GM18511 (cell line): ENCODE results near the gene FSTL4.

Experiments used
- ATAC-seq: cut with Tn5 transposase; IDR thresholded peaks from one replicate; pipeline ENCODE4 v1.9.1; 2021; ENCODE audit warnings: mild to moderate bottlenecking, moderate library complexity; ENCODE audit not compliant: unreplicated experiment

FSTL4 gene

DNA sequence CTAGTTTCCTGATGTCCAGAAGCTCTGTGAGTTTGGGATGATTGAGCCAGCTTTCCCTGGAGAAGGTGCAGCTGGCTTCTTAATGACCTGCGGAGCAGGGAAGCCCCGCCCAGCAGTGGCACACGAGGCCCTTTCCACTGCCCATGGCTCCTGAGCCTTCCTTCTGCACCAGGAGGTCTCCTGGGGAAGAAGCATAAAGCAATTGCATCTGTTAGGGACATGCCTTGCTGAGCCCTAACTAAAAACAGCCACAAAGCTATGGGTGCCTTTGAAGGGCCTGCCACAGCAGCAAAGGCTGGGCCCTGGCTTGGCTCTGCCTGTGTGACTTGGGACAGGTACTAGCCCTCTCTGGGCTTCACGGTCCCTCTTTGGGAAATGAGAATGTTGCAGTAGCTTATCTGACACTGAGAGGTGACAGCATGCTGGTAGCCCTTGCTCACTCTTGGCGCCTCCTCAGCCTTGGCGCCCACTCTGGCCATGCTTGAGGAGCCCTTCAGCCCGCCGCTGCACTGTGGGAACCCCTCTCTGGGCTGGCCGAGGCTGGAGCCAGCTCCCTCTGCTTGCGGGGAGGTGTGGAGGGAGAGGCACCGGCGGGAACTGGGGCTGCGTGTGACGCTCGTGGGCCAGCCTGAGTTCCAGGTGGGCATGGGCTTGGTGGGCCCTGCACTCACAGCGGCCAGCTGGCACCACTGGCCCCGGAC lies 218.4 kb downstream of the FSTL4 start:
- ATAC-seq: no peak

DNA sequence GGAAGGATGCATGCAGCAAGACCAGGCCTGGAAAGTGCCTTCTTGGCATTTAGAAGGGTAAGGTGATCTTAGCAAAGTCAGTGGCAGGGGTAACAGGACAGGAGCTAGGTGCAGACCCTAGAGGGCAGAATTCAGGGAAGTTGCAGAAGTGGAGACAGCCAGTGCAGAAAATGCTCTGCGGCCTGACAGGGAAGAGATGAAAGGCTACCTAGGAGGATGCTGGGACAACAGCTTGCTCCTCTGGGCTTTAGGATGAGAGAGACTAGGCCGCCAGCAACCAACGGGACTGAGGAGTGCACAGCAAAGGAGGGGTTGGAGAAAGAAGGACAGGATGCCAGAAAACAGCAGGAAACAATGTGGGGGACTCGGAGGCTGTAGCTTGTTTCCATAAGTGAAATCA lies 219.9 kb downstream of the FSTL4 start:
- ATAC-seq: no peak

DNA sequence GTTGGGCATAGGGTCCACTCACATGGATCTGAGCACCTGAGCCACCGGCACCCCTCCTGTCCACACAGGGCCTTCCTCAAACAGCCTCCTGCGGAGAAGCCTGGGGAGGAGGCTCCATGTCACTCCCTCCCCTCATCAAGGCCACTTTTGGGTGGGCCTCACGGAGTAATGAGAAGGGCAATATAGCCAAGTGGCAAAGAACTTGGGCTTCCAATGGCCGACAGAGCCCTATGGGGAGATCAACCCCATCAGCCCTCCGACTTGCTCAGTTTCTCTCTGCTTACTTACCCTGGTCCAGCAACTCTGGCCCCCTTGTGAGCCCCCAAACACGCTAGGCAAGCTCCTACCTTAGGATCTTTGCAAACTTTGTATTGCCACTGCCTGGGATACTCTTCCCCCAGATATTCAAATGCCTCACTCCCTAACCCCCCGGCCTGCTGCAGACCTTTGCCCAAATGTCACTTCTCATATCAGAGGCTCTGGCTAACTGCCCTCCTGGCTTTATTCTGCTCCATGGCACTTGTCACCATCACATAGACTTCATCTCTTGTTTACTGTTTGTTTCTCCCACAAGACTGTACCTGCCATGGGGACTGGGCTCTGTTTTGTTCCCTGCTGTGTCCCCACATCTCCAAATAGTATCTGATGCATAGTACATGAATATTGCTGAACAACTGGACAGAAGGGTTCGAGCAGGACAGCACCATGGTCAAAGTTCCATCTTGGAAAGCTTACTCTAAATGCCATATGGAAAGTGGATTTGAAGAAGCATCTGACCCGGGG lies 220.8 kb downstream of the FSTL4 start:
- ATAC-seq: no peak

- ATAC-seq: no peak
These were observed 221.7 kb downstream of the FSTL4 start for GRCh38 chr5:133390416-133391353.

DNA sequence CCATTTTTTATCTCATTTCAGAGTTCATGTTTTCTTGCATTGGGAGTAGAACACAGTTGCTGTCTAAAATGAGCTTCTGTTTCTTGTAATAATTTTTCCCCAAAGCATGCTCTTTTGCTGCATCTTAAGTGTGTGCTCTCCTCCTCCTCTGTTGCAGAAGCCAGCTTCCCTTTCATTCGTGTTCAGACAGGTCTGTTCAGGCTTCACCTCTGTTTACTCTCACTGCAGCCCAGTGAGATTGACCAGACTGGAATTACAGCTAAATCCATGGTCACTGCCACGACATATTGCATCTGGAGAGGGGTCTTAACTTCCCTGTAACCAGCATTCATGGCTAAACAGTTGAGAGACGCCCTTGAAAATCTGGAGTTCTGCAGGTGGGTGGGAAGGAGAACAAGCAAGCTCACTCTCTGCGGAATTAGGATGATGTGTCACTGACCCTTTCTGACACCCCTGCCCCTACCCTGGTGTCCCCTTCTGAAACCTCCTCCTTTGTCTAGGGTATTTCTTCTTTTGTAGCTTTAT lies 223.2 kb downstream of the FSTL4 start:
- no peak for ATAC-seq

GRCh38 chr5:133387621-133388020 lies 224.7 kb downstream of the FSTL4 start:
- no peak for ATAC-seq

GRCh38 chr5:133387091-133387490 lies 225.2 kb downstream of the FSTL4 start:
- no peak for ATAC-seq

DNA sequence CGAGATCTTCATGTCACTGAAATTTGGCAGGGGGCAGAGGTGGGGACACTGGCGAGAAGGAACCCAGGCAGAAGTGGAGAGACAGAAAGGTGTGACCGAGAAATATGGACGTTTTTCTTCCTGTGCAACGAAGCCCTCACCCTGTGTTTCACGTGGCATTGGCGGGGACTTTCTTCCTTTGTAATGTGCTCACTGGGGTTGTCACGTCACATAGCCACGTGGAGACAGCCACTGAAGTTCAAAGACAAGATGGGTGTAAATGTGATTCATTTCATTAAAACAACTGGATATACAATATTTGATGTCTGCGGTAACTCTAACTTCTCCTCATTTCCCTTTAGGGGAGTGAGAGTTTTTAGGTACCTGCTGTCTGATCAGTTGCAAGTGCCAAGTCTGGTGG lies 225.7 kb downstream of the FSTL4 start:
- no peak for ATAC-seq

- no peak for ATAC-seq
These were observed 227.0 kb downstream of the FSTL4 start for GRCh38 chr5:133385346-133385745.

DNA sequence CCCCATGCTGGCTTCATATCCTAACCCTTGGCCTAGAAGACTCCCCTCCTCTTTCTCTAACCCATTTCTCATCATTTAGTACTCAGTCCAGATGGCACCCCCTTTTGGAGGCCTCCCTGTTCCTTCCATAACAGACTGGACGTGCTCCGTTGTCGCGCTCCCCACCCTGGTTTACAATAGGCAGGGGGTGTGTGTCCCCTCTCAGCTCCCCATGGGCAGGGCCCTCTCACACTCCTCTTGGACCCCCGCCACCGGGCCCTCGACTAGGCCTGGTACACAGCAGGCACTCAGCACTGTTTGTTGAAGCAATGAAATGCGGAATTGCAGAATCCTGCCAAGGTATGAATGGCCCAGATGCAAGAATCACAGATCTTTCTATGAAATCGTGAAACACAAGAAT lies 227.4 kb downstream of the FSTL4 start:
- ATAC-seq: no peak

GRCh38 chr5:133384120-133384855 lies 228.1 kb downstream of the FSTL4 start:
- no peak for ATAC-seq

DNA sequence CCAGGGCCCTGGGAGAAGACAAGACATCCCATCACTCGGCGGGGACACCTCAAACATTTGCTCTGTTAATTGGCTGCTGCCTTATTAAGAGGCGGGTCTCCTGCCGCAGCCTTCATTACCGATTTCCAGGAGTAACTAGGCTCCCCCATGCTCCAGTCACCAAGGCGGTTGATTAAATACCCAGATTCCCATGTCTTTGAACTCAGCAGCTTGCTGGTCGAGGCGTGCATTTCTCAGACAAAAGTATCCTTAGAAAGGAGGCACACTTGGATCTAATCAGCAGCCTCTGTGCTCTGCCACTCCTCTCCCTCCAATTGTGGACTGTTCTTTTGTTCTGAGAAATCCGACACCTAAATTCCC lies 228.8 kb downstream of the FSTL4 start:
- ATAC-seq: no peak

GRCh38 chr5:133382661-133383579 lies 229.4 kb downstream of the FSTL4 start:
- no peak for ATAC-seq

- no peak for ATAC-seq
These were observed 230.6 kb downstream of the FSTL4 start for GRCh38 chr5:133381571-133382365.

- ATAC-seq: no peak
These were observed 231.3 kb downstream of the FSTL4 start for GRCh38 chr5:133381041-133381440.

GRCh38 chr5:133377736-133378135 lies 234.6 kb downstream of the FSTL4 start:
- no peak for ATAC-seq

- ATAC-seq: no peak
These were observed 235.4 kb downstream of the FSTL4 start for GRCh38 chr5:133376986-133377385.

- ATAC-seq: no peak
These were observed 239.0 kb downstream of the FSTL4 start for GRCh38 chr5:133373121-133373870.
